IPS-NIHi7 (cell line): ENCODE data around the gene PTPRS.

ENCODE experiments used
- DNase-seq: peaks from one replicate; pipeline ENCODE4 v3.0.0; 2012; ENCODE audit warnings: mixed read lengths; ENCODE audit errors: extremely low spot score

The PTPRS gene

DNA sequence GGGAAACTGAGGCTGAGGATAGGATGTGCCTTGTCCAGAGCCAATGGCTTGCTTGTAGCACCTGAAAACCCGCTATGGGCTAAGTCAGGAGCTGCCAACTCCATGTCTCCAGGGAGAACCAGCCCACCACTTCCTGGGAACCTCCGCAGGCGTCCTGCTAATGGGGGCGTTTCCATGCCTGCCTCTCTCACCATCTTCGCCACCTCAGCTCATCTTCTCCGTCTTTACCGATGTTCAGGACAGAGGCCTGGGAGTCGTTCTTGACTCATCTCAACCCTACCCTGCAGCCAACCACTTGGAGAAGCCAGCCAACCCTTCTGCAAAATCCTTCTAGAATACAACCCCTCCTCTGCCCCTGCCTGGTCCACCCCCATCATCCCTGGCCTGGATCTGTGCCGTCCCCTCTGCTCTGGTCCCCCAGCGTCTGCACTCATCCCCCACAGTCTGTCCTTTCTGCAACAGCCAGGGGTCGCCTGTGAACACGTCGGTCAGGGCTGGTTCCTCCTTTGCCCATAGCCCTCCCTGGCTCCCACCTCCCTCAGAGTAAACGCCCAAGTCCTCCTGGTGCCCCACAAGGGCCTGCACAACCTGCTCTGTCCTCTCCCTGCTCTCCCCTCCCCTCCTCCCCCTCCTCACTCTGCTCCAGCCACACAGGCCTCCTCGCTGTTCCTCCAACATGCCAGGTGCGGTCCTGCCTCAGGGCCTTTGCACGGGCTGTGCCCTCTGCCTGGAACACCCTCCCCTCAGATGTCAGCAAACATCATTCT is 31.0 kb downstream of the PTPRS start:
- DNase-seq: peak; percentile 35

DNA sequence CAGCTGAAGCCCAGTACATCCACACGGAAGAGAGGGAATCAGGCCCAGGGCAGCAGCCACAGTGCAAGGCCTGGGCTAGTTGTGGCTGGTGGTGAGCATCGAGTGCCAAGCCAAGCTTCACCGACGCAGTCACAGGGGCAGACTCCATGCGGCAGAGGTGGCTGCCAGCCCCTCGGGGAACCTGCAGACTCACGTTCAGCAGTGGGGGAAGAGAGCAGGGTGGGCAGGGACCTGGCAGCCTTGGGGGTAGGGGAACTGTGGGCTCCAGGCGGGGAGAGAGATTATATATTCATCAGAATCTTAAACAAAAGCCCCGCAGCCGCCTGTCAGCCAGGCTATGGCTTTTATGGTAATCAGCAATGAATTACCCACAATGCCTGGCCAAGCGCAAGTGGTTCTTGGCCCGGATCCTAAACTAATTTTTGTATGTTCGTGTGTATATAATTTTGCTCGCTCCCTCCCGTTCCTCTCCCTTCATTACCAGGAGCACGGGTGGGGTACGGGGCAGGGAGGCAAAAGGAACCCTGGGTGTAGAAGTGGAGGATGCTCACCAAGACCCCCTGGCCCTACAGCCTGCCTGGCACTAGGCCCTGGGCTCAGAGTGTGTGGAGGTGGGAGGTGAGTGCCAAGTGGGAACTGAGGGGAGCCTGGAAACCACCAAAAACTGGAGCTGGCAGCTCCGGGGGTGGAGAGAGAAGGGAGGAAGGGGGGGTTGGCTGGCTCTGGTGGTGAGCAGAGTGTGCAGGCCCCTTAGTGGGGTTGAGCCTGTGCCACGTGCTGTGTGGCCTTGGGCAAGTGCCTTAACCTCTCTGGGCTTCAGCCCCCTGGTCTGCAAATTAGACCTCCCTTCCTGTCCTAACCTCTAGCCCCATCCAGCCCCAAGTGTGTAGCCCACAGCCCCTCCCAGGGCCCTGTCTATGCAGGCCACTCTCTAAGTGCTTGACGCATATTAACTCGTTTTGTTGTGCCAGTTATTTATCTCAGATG is 31.9 kb downstream of the PTPRS start:
- no peak for DNase-seq

DNA sequence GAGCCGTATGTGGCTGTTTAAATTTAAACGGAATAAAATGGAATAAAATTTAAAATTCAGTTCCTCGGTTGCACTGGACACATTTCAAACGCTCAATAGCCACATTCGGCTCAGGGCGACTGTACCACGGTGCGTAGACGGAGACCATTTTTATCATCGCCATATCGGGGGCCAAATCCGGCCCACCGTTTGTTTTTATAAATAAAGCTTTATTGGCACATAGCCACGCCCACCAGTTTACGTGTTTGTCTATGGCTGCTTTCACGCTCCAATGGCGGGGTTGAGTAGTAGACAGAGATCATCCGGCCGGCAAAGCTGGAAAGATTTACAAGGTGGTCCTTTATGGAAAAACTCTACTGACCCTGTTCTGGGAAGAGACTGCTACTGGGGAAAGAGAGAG is 33.0 kb downstream of the PTPRS start:
- DNase-seq: no peak

DNA sequence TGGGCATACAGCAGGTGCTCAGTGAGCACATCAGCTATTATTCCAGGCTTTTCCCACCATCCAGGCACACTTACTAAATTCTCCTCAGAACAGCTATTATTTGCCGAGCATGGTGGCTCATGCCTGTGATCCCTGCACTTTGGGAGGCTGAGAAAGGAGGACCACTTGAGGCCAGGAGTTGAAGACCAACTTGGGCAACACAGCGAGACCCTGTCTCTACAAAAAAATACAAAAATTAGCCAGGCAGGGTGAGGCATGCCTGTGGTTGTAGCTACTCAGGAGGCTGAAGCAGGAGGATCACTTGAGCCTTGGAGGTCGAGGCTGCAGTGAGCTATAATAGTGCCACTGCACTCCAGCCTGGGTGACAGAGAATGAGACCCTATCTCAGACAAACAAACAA is 35.4 kb downstream of the PTPRS start:
- no peak for DNase-seq

DNA sequence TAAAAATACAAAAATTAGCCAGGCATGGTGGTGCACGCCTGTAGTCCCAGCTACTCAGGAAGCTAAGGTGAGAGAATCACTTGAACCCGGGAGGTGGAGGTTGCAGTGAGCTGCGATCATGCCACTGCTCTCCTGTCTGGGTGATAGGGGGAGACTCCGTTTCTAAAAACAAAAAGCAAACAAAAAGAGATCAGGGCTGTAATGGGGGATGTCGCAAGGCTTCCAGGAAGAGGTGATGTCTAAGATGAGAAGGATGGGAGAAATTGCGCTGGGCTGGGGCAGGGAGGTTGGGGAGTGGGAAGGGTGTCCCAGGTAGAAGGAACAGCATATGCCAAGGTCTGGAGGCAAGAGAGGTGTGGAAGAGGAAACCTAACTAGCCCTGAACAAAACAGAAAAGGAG is 36.1 kb downstream of the PTPRS start:
- DNase-seq: no peak

DNA sequence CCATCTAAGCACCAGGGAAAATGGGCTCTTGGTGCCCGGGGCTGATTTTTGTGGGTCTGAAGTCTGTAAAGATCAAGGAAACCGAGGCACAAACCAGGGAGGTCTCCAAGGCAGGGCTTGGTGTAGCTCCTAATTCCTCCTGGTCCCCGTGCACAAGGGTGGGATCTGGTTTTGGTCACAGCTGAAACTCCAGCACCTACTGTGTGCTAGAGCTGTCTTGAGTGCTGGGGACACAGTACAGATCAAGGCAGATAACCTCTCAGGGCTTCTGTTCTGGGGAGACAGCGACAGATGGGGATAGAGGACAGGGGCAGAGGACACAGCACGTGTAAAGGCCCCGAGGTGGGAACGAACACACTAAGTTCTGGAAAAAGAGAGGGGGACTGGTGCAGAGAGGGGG is 37.4 kb downstream of the PTPRS start:
- DNase-seq: no peak

DNA sequence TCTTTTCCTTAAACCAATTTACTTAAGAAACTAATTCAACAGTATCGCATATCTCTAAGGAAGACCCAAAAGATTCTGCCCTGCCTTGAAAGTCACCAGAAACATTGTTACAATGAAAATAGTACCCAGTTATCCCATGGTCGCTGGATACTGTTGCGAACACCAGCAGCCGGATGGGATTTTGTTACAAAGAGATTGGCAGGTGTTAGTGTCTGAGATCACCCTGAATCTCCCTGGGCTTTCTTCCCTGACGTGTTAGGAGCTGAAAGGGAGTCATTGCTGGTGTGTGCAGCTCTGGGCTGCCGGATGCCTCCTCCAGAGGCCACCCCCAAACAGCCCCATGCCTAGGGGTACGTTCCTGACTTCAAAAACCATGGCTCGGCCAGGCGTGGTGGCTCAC is 38.2 kb downstream of the PTPRS start:
- DNase-seq: no peak

DNA sequence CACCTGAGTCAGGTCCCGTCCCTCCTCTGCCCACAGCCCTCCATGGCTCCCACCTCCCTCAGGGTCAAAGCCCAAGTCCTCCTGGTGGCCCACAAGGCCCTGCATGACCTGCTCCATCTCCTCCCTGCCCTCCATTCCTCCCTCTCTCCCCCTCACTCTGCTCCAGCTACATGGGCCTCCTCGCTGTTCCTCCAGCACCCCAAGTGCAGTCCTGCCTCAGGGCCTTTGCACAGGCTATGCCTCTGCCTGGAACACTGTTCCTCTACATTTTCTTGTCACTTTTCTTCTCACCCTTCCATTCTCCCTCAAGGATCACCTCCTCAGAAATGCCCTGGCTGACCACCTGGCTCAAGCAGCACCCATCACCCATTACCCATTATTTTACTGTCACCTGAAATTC is 41.5 kb downstream of the PTPRS start:
- no peak for DNase-seq

DNA sequence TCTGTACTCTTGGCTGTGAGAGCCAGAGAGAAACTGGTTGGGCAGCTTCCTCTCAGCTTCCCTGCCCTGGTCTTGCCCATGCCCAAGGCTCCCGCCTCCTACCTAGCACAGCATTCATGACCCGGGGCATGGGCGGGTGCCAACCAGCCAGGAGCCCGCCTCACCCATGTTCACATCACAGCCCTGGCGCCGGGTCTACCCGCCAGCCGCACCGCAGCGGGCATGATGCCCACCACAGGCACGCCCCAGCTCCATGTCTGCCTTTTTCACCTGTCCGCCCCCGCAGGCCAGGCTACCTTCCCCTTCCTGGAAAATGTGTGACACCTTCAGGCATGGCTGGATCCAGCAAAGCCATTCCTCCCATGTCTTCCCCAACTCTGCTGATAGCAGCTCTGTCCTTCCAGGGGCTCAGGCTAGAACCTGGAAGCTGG is 42.1 kb downstream of the PTPRS start:
- DNase-seq: no peak

DNA sequence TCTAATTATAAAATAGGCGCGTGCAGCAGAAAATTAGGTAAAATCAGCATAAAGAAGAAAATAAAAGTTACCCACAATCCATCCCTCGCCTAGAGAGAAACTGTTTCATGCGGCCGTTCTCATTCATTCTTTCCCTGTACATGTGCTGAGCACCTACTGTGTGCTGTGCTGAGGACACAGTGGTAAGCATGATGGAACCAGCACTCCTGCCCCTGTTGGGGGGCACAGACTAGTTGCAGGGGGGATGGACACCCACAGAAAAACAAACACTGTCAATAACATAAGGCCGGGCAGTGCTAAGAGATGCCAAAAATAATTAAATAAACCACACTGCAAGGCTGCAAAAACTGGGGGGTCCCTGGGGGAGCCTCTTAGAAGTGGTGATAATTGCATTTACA is 43.3 kb downstream of the PTPRS start:
- no peak for DNase-seq

DNA sequence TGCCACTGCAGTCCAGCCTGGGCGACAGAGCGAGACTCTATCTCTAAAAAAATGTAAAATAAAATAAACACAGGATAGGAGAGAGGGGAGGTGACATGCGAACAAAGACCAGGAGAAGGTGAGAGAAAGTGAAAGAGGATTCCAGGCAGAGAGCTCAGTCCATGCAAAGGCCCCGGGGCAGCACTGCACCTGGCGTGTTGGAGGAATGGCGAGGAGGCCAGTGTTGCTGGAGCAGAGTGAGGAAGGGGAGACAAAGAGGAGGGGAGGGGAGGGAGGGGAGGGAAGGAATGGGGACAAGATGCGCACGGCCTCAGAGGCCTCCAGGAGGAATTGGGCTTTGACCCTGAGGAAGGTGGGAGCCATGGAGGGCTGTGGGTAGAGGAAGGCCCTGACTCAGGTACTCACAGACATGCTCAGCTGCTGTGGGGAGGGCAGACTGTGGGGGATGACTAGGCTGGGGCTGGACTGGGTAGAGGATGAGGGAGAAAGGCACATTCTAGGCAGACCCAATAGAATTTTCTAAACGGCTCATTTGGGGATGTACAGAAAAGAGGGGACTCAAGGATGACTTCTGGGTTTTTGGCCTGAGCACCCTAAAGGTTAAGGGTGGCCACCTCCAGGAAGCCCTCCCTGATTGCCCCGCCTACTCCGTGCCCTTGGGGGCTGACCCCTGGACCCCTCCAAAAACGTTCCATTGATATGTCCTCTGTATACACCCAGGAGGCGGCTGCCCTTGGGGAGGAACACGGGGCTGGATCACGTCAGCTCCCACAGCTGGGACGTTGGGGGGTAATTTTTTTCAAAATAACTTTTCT is 43.9 kb downstream of the PTPRS start:
- DNase-seq: no peak

DNA sequence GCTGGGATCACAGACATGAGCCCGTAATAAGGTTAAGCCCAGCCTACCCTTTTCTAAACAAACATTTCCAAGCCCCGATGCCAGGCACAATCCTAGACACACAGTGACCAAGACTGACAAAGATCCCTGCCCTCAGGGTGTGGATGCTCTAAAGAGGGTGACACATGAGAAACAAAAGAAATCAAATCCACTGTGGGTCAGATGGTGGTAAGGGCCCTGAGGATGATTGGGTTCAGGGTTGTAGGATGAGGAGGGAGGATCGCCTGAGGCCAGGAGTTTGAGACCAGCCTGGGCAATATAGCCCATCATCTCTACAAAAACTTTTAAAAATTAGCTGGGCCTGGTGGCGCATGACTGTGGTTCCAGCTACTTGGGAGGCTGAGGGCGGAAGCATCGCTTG is 44.6 kb downstream of the PTPRS start:
- DNase-seq: no peak

DNA sequence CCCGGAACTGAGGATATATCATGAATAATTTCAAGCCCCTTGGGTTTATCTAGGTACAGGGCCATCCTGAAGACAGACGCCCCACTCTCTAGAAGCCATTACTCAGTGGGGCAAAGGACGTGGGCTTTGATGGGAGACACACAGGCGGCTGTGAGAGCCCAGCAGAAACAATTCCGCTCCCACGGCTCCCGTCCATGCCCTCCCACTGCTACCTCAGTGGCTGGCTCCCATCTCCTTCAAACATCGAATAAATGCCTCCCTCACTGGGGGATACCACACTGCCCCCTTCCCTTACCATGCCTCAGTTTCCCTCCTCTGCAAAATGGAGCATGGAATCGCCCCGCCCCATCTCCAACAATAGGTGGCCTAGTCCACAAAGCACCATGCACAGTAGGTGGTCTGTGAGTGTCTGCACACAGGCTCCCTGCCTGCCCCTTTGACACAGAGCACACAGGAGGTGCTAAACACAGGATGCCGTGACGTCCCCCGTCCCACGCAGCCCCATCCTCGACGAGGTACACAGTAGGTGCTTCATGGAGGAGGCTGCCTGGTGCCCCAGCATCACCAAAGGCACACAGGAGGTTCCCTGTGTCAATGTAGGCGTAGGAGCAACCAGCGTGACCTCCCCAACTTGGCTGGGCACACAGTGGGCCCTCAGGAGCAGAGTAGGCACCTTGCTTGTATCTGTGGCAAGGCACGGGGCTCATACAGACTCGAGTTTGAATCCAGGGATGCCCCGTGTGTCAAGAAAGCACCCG is 46.0 kb downstream of the PTPRS start:
- DNase-seq: no peak

DNA sequence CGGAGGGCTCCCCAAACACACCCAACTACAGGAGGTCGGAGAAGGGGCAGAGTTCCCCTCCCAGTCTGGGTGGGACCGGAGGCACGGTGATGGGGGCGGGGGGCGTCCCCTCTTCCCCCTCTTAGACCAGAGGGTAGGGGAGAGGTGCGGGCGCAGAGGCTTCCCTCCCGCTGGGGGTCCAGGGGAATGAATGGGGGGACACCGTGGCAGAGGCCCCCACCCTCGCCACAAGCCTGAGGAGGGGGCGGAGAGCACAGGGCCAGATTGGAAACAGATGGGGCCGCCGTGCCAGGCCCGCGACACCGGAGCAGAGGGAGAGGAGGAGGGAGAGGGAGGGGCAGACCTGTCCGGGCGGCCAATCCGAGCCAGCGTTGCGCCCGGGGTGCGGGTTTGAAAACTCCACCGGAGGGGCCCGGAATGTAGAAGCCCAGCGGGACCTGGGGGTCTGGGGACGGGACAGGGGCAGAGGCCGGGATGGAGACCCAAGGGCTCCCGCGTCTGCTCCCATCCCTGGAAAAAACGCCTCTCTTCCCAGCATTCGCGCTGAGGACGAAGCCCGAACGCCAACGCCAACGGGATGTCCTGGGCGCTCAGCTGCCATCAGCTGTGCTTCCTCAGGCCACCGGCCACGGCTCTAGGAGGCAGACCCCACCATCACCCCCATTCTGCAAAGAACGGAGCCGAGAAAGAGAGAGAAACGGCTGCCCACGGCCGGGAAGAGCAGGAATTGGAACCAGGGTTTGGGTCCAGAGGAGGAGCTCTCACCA is 46.8 kb downstream of the PTPRS start:
- peak; percentile 85 for DNase-seq

DNA sequence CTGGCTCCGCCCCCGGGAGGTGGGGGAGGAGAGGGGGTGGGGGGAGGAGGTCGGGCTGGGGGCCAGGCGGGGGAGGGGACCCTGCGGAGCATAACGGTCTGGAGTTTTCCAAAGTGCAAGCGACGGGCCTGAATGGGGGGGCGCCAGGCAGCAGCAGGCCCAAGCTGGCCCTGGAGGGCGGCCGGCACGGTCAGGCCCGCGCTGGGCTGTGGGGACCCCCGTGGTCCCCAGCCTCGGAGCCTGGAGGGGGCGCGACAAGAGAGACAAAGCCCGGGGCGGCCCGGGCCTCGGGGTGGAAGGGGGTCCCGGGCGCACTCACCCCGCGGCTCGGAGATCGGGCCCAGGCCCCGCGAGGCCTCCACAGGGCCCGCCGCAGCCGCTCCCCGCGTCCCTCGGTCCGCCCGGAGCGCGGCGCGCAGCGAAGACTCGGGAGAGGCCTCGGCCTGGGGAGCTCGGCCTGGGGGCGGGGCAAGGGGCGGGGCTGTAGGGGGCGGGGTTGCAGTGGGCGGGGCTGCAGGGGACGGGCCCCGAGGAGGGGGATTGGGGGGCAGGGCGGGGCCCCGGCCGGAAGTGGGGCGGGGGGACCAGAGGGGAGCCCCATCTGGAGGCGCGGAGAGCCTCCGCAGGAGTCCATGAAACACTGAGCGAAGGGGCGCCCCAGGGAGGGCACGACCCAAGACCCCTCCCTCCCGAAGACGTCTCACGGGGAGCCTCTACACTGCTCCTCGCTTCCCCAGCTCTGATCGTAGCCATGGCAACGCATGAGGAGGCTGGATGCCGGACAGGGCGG is 47.6 kb downstream of the PTPRS start:
- DNase-seq: peak; percentile 98

DNA sequence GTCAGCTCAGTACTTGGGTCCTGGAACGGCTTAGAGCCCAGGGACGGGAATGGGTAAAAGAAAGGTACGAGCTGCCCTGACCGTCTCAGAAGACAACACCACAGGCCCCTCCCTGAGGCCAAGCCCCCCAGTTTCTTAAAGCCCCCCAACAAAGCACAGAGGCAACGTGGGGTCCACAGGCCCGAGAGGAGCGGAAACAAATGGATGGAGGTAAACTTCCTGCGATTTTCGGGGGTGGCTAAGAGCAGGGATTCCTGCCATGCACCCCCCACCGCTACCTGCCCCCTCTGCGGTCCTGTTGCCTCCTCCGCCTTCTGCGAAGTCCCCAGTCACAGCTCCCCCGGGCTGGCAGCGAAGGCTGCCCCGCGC is 48.2 kb downstream of the PTPRS start:
- DNase-seq: no peak

DNA sequence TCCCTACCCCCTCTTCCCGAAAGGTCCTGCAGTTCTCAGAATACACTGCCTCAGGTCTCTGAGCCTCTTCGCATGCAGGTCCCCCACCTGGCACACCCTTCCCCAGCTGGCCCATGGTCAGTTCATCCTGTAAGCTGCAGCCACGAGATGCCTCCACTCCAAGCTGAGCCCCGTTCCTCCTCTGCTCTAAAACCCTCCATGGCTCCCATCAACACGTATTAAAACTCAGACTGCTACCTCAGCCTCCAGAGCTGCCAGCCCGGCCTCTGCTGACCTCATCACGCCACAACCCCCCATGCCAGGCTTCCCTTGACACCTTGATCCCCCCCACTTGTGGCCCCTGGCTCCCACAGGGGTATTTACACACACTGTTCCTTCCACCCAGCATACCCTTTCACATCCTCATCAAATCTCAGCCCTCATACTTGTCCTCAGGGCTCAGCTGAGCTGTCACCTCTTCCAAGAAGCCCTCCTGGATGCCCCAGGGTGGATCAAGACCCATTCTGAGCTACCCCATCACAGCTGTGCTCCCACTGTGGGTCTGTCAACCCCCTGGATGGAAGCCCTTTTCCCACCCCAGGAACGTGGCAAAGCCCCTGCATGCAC is 48.9 kb downstream of the PTPRS start:
- DNase-seq: no peak
